B cell (primary cell): Measurements from ENCODE around the gene GAL. TPM values are rescaled to one million over a fixed set of nuclear protein-coding genes. Genes with fewer than 3 reads are reported as not detected.

ENCODE experiments used
- ATAC-seq: fragments of 200-7000 bp; cut with Tn5 transposase; one replicate; pipeline ENCODE4 v1.10.0; 2021; ENCODE audit warnings: low read depth, mild to moderate bottlenecking, moderate number of reproducible peaks, moderate library complexity
- CTCF ChIA-PET: fragments of 350-600 bp; sonication (Branson Sonifier 250); formaldehyde crosslinking; loops from one replicate; lab custom pipeline; 2021; ENCODE audit warnings: antibody characterized with exemption, inconsistent platforms; lab: Charles Lee
- POLR2A ChIA-PET: fragments of 350-600 bp; sonication (Branson Sonifier 250); formaldehyde crosslinking; loops from one replicate; lab custom pipeline; 2021; ENCODE audit warnings: antibody characterized with exemption; lab: Charles Lee
- DNase-seq: peaks from one replicate; pipeline ENCODE4 v3.0.0; 2013
- H2AFZ ChIP-seq: 2 replicates; pipeline ENCODE4 v1.6.1; 2012; ENCODE audit warnings: mild to moderate bottlenecking, low read depth, low read length; ENCODE audit not compliant: insufficient read depth, poor library complexity, severe bottlenecking
- H3K27ac ChIP-seq, 2 donors: 1 replicate in 1 of 2; 2 replicates in 1 of 2; pipeline ENCODE4 v1.5.1; 2012 to 2013; ENCODE audit warnings: low read length in 2 of 2, mild to moderate bottlenecking in 2 of 2, moderate library complexity in 1 of 2
- H3K27me3 ChIP-seq, 4 experiments: fragments of 200-600 bp in 1 of 4; sonication (generic) in 1 of 4; replicated peaks in 1 of 4; 1 replicate in 2 of 4; 2 replicates in 2 of 4; pipeline versions ENCODE4 v1.6.1 to v1.7.0; 2013 to 2016; ENCODE audit warnings: low read length in 3 of 4, mild to moderate bottlenecking in 2 of 4, mixed read lengths in 1 of 4, moderate library complexity in 1 of 4; ENCODE audit not compliant: insufficient read depth in 4 of 4, control insufficient read depth in 3 of 4; ENCODE audit errors: control extremely low read depth in 1 of 4
- H3K36me3 ChIP-seq, 2 experiments: replicated peaks in 1 of 2; 1 replicate in 1 of 2; 2 replicates in 1 of 2; pipeline versions ENCODE4 v1.6.1 to v1.7.1; 2013; ENCODE audit warnings: low read length in 1 of 2; ENCODE audit not compliant: insufficient read depth in 2 of 2, control insufficient read depth in 1 of 2; ENCODE audit errors: control extremely low read depth in 1 of 2, extremely low read depth in 1 of 2
- H3K4me1 ChIP-seq, 2 donors: fragments of 200-600 bp in 1 of 2; sonication (generic) in 1 of 2; 1 replicate in 1 of 2; 2 replicates in 1 of 2; pipeline versions ENCODE4 v1.5.1 to v1.6.1; 2013 to 2017; ENCODE audit warnings: low read length in 2 of 2; ENCODE audit not compliant: control insufficient read depth in 2 of 2, insufficient read depth in 2 of 2
- H3K4me2 ChIP-seq: replicated peaks from 2 replicates; pipeline ENCODE3; 2012; ENCODE audit warnings: mild to moderate bottlenecking, low read depth, low read length; ENCODE audit not compliant: poor library complexity, severe bottlenecking
- H3K4me3 ChIP-seq, 5 experiments: fragments of 200-600 bp in 1 of 5; sonication (generic) in 1 of 5; 1 replicate in 3 of 5; 2 replicates in 2 of 5; pipeline versions ENCODE4 v1.5.1 to v1.7.0; 2011 to 2016; ENCODE audit warnings: low read length in 4 of 5, mild to moderate bottlenecking in 4 of 5, low read depth in 2 of 5, control low read depth in 1 of 5, moderate library complexity in 1 of 5; ENCODE audit not compliant: insufficient read depth in 1 of 5; ENCODE audit errors: control extremely low read depth in 1 of 5, extremely low read depth in 1 of 5
- H3K79me2 ChIP-seq: fragments of 200-600 bp; sonication (generic); one replicate; pipeline ENCODE4 v1.6.0; 2016; ENCODE audit warnings: low read length; ENCODE audit not compliant: control insufficient read depth, insufficient read depth
- H3K9ac ChIP-seq: fragments of 200-600 bp; sonication (generic); 2 replicates; pipeline ENCODE4 v1.6.1; 2017; ENCODE audit warnings: mild to moderate bottlenecking, low read length, moderate library complexity
- H3K9me3 ChIP-seq, 3 donors: one replicate each; pipeline versions ENCODE4 v1.6.1 to v1.7.1; 2013; ENCODE audit warnings: low read length in 2 of 3; ENCODE audit not compliant: control insufficient read depth in 2 of 3, insufficient read depth in 1 of 3; ENCODE audit errors: control extremely low read depth in 1 of 3
- H4K20me1 ChIP-seq: 2 replicates; pipeline ENCODE4 v1.6.0; 2012; ENCODE audit warnings: mild to moderate bottlenecking, low read length; ENCODE audit not compliant: insufficient read depth, control insufficient read depth, poor library complexity, severe bottlenecking
- H3K27ac Mint-ChIP-seq: one replicate; pipeline ENCODE4 v1.8.0; 2021; ENCODE audit warnings: mixed read lengths
- H3K27me3 Mint-ChIP-seq: one replicate; pipeline ENCODE4 v1.8.0; 2021; ENCODE audit warnings: mixed read lengths
- H3K4me1 Mint-ChIP-seq: one replicate; pipeline ENCODE4 v1.8.0; 2021; ENCODE audit warnings: mixed read lengths
- H3K4me3 Mint-ChIP-seq: one replicate; pipeline ENCODE4 v1.8.0; 2021; ENCODE audit warnings: mixed read lengths
- H3K9me3 Mint-ChIP-seq: one replicate; pipeline ENCODE4 v1.8.0; 2022; ENCODE audit warnings: mixed read lengths; ENCODE audit not compliant: insufficient read depth
- EZH2 ChIP-seq: IDR thresholded peaks from 2 replicates; pipeline ENCODE4 v1.6.1; 2012; ENCODE audit warnings: borderline replicate concordance, low read depth, mild to moderate bottlenecking, moderate library complexity, low read length; ENCODE audit not compliant: insufficient read depth, poor library complexity, severe bottlenecking
- WGBS: methylation state at CpG from one replicate; pipeline ENCODE4 v1.1.5; 2013; ENCODE audit warnings: missing lambda C conversion rate; ENCODE audit not compliant: insufficient coverage; 5-methylcytosine and 5-hydroxymethylcytosine counted together
- intact Hi-C: fragments of 100-400 bp; cut with micrococcal nuclease; formaldehyde crosslinking; loops from one replicate; pipeline ENCODE4 v1.10.0; 2022
- polyA plus RNA-seq: library from polyadenylated mRNA; depleted of rRNA; stranded (reverse); fragments of >200 nt; gene quantifications from 2 replicates; pipeline ENCODE4 v1.2.3, GENCODE V29; 2012
- total RNA-seq, 2 donors: library from RNA; stranded (reverse); fragments of 120-200 nt in 1 of 2; gene quantifications; 1 replicate in 1 of 2; 2 replicates in 1 of 2; pipeline versions ENCODE4 v1.2.3 to v1.2.4, GENCODE V29; 2013 to 2022
- TF ChIP-seq, protein P1 (sequence below): fragments of 200-600 bp; IDR thresholded peaks from one replicate; pipeline ENCODE4 v1.8.0; 2022; ENCODE audit warnings: antibody characterized with exemption, mild to moderate bottlenecking

GAL gene
- total and polyA plus RNA-seq, 2 donors (not counting 1 experiment from before 2014, with no cell fraction given) = not detected

DNA sequence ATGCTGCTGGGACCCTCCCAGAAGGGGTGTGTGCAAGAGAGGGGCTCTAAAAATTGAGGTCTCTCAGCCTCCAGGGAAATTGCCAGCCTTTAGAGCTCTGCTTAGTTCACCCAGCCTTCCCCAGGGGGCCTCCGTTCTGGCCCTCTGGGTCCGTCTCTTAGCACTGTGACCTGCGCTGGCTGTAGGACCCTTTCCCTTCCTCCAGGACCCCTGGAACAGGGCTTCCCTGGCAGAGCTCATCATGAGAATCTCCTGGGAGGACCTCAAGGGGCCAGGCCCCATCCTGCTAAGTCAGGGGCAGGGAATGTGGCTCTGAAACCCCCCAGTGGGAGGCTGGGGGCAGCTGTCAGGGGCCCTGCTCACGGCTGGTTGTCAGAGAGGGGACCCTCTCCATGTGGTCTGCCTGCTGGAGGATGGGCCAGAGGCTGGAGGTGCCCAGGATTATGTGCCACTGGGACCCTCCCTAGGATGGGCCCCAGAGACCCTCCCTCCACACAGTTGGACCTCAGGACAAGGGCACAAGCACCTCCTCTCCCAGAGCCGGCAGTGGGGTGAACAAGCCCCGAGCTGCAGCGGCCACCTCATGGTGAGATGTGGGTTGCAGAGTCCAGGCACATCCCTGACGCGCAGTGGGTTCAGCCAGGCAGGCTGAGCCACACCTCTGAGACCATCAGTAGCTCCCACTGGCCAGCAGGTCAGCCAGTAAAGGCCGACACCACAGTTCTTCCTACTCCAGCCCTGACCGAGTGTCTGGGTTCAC, 27.1 kb upstream of the GAL start:
- TF ChIP-seq, protein P1, sequence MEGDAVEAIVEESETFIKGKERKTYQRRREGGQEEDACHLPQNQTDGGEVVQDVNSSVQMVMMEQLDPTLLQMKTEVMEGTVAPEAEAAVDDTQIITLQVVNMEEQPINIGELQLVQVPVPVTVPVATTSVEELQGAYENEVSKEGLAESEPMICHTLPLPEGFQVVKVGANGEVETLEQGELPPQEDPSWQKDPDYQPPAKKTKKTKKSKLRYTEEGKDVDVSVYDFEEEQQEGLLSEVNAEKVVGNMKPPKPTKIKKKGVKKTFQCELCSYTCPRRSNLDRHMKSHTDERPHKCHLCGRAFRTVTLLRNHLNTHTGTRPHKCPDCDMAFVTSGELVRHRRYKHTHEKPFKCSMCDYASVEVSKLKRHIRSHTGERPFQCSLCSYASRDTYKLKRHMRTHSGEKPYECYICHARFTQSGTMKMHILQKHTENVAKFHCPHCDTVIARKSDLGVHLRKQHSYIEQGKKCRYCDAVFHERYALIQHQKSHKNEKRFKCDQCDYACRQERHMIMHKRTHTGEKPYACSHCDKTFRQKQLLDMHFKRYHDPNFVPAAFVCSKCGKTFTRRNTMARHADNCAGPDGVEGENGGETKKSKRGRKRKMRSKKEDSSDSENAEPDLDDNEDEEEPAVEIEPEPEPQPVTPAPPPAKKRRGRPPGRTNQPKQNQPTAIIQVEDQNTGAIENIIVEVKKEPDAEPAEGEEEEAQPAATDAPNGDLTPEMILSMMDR = no peak
- no peak for TF ChIP-seq EZH2
- H3K27me3 ChIP-seq = no peaks in the 10 kb centered on the region
- H3K9me3 ChIP-seq = peaks cover 0 to 18% (median 0%) of the 10 kb centered on the region in 3 donors
- Mint-ChIP-seq H3K27me3 (peaks cover 25% of the 10 kb centered on the region), H3K4me3 (no peak overlapping the region), H3K4me1 (peaks cover 3% of the 10 kb centered on the region), H3K27ac (no peak overlapping the region), H3K9me3 (no peaks in the 10 kb centered on the region)
- intact Hi-C loops = no loop called here
- no peaks in the 10 kb centered on the region for H4K20me1 ChIP-seq
- 83% methylated on average over 10 of the region's 11 CpGs for WGBS
- H3K36me3 ChIP-seq = no peaks in the 10 kb centered on the region
- DNase-seq (no peak), ATAC-seq (no peak)
- CTCF ChIA-PET = no interaction called here
- no peak overlapping the region for H3K27ac ChIP-seq
- POLR2A ChIA-PET = no interaction called here
- no peak overlapping the region for H2AFZ ChIP-seq
- H3K9ac ChIP-seq = no peak overlapping the region
- no peaks in the 10 kb centered on the region for H3K79me2 ChIP-seq
- H3K4me1 ChIP-seq = no peaks in the 10 kb centered on the region
- H3K4me3 ChIP-seq = no peak overlapping the region
- no peak overlapping the region for H3K4me2 ChIP-seq

DNA sequence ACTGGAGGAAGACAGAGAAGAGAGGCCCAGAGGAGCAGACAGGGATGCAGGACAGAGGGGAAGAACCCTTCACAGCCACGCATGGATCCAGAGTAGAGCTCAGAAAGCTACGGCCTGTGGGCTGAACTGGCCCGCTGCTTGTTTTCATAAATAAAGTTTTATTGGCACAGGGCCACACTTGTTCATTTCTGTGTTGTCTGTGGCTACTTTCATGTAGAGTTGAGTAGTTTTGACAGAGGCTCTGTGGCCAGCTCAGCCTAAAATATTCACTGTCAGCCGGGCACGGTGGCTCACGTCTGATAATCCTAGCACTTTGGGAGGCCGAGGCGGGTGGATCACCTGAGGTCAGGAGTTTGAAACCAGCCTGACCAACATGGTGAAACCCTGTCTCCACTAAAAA, 26.2 kb upstream of the GAL start:
- intact Hi-C loops = no loop called here
- no peaks in the 10 kb centered on the region for H3K36me3 ChIP-seq
- no peaks in the 10 kb centered on the region for H4K20me1 ChIP-seq
- no peak overlapping the region for H2AFZ ChIP-seq
- H3K9me3 ChIP-seq = peaks cover 0 to 21% (median 0%) of the 10 kb centered on the region in 3 donors
- H3K79me2 ChIP-seq = no peaks in the 10 kb centered on the region
- WGBS = 93% methylated on average over 3 of the region's 8 CpGs
- H3K4me1 ChIP-seq = no peaks in the 10 kb centered on the region
- no peak for TF ChIP-seq EZH2
- TF ChIP-seq, protein P1 = no peak
- ChIA-PET POLR2A (interaction anchor here (0.6 kb wide), 1 partner anchor 15 kb away, joined by 5 read pairs; no protein-coding TSS in a partner anchor), CTCF (no interaction called here)
- peaks cover 33% of the 10 kb centered on the region for H3K27me3 Mint-ChIP-seq
- no peaks in the 10 kb centered on the region for H3K4me1 Mint-ChIP-seq
- no peak overlapping the region for H3K4me3 Mint-ChIP-seq
- H3K9me3 Mint-ChIP-seq = no peaks in the 10 kb centered on the region
- H3K27ac Mint-ChIP-seq = no peak overlapping the region
- H3K27ac ChIP-seq = no peak overlapping the region
- peaks cover 0 to 3% (median 0%) of the 10 kb centered on the region in 4 experiments for H3K27me3 ChIP-seq
- no peak overlapping the region for H3K4me3 ChIP-seq
- H3K9ac ChIP-seq = no peak overlapping the region
- no peak overlapping the region for H3K4me2 ChIP-seq
- DNase-seq (no peak), ATAC-seq (no peak)
